COLO829 (cell line): ENCODE data around the gene PCNX2.

Experiments
- DNase-seq: peaks from one replicate; pipeline ENCODE4 v3.0.0; 2012; ENCODE audit warnings: low spot score

Gene PCNX2

GRCh38 chr1:233256789-233257188 is 38.7 kb downstream of the PCNX2 start:
- no peak for DNase-seq

GRCh38 chr1:233256191-233256590 is 39.3 kb downstream of the PCNX2 start:
- no peak for DNase-seq

- DNase-seq = peak; percentile 35
Observed at GRCh38 chr1:233255145-233255544, 40.4 kb downstream of the PCNX2 start.

- peak; percentile 95 for DNase-seq
Observed at GRCh38 chr1:233253832-233254331, 41.6 kb downstream of the PCNX2 start.

GRCh38 chr1:233253231-233253831 is 42.2 kb downstream of the PCNX2 start:
- no peak for DNase-seq

GRCh38 chr1:233252441-233252840 is 43.1 kb downstream of the PCNX2 start:
- DNase-seq = no peak

GRCh38 chr1:233251201-233251720 is 44.3 kb downstream of the PCNX2 start:
- no peak for DNase-seq

GRCh38 chr1:233248014-233248413 is 47.5 kb downstream of the PCNX2 start:
- DNase-seq = no peak

- DNase-seq = no peak
Observed at GRCh38 chr1:233246965-233247364, 48.6 kb downstream of the PCNX2 start.

GRCh38 chr1:233245191-233245765 is 50.2 kb downstream of the PCNX2 start:
- DNase-seq = no peak

GRCh38 chr1:233244183-233244582 is 51.3 kb downstream of the PCNX2 start:
- no peak for DNase-seq

- peak; percentile 69 for DNase-seq
Observed at GRCh38 chr1:233242827-233243483, 52.6 kb downstream of the PCNX2 start.

GRCh38 chr1:233241759-233242158 is 53.8 kb downstream of the PCNX2 start:
- DNase-seq = no peak

- DNase-seq = peak; percentile 63
Observed at GRCh38 chr1:233240829-233241682, 54.5 kb downstream of the PCNX2 start.

GRCh38 chr1:233240371-233240770 is 55.2 kb downstream of the PCNX2 start:
- no peak for DNase-seq

GRCh38 chr1:233238884-233239431 is 56.6 kb downstream of the PCNX2 start:
- DNase-seq = no peak

- no peak for DNase-seq
Observed at GRCh38 chr1:233237647-233238046, 57.9 kb downstream of the PCNX2 start.

- no peak for DNase-seq
Observed at GRCh38 chr1:233233508-233234040, 62.0 kb downstream of the PCNX2 start.

GRCh38 chr1:233230011-233230410 is 65.5 kb downstream of the PCNX2 start:
- no peak for DNase-seq

GRCh38 chr1:233229288-233229687 is 66.2 kb downstream of the PCNX2 start:
- DNase-seq = no peak

- no peak for DNase-seq
Observed at GRCh38 chr1:233227930-233228465, 67.5 kb downstream of the PCNX2 start.
